AG09319 (cell line): ENCODE data around the gene NAT8L.

Source experiments
- DNase-seq: peaks from one replicate; pipeline ENCODE4 v3.0.0-alpha.2; 2010; ENCODE audit warnings: low read depth; ENCODE audit errors: extremely low read depth
- TF ChIP-seq, protein P1 (sequence below): IDR thresholded peaks from 2 replicates; pipeline ENCODE4 v1.5.1; 2011; ENCODE audit warnings: low read depth, mild to moderate bottlenecking, inconsistent platforms, low read length, moderate library complexity

NAT8L gene

DNA sequence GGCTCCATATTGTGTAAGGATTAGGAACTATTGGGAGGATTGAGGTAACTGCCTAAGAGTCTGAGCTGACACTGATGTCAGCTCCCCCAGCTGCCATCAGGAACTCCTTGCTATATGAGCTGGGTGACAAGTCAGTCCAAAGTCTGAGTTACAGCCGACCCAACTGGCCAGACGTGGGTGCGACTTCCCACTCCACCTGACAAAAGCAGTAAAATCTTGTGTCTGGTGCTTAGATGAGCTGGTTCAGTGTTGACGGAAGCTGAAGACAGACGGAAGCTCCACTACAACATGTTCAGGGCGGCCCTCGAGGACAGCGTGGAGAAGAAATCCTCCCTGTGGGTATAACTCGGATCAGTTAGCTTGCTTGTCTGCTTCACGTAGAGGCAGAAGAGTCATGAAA, 22.8 kb upstream of the NAT8L start:
- TF ChIP-seq, protein P1, sequence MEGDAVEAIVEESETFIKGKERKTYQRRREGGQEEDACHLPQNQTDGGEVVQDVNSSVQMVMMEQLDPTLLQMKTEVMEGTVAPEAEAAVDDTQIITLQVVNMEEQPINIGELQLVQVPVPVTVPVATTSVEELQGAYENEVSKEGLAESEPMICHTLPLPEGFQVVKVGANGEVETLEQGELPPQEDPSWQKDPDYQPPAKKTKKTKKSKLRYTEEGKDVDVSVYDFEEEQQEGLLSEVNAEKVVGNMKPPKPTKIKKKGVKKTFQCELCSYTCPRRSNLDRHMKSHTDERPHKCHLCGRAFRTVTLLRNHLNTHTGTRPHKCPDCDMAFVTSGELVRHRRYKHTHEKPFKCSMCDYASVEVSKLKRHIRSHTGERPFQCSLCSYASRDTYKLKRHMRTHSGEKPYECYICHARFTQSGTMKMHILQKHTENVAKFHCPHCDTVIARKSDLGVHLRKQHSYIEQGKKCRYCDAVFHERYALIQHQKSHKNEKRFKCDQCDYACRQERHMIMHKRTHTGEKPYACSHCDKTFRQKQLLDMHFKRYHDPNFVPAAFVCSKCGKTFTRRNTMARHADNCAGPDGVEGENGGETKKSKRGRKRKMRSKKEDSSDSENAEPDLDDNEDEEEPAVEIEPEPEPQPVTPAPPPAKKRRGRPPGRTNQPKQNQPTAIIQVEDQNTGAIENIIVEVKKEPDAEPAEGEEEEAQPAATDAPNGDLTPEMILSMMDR = no peak
- DNase-seq = no peak

DNA sequence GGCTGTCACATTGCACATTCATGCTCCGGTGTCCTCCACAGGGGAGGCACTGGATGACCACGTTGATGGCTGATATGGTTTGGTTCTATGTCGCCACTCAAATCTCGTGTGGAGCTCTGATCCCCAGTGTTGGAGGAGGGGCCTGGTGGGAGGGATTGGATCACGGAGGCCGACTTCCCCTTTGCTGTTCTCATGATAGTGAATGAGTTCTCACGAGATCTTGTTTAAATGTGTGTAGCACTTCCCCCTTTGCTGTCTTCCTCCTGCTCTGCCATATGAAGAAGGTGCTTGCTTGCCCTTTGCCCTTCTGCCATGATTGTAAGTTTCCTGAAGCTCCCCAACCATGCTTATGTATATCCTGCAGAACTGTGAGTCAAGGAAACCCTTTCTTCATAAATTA, 22.3 kb upstream of the NAT8L start:
- no peak for DNase-seq

DNA sequence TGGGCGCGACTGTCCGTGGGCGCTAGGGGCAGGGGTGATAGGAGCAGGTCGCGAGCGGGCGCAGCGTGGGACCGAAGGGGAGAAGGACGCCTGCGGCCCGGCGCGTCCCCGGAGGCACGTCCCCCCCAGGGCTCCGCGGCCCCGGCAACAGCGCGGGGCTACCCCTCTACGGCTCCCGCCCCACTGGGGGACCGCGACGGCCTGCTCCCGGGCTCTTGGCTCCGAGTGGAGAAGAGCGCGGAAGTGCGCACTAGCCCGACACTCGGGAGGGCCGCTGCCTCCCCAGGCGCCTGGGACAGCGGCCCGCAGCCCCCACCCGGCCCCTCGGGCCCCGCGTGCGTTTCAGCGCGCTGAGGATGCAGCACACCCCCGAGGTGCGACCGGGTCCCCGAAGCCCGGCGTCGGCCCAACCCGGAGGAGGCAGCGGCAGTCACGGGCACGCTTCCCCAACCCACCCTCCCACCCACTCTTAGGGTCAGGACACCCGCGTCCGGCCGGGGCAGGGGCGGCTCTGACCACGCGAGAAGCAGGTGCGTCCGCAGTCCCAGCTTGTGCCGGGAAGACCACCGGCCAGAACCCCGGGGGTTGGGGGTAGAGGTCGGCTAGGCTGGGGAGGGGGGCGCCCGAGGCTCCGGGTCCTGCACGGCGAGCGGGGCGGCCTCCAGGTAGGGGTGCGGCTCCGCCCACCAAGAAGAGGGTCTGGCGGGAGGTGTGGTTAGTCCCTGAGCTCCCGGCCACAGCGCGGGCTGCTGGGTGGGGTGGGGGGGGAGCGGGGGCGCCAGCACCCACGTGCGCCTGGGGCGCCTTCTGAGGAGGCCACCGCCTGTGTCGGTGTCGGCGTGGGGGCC, 18.5 kb upstream of the NAT8L start:
- TF ChIP-seq, protein P1 = no peak
- DNase-seq = no peak

More for the DNA sequence above, 22.3 kb upstream of the NAT8L start:
- TF ChIP-seq, protein P1 = no peak

DNA sequence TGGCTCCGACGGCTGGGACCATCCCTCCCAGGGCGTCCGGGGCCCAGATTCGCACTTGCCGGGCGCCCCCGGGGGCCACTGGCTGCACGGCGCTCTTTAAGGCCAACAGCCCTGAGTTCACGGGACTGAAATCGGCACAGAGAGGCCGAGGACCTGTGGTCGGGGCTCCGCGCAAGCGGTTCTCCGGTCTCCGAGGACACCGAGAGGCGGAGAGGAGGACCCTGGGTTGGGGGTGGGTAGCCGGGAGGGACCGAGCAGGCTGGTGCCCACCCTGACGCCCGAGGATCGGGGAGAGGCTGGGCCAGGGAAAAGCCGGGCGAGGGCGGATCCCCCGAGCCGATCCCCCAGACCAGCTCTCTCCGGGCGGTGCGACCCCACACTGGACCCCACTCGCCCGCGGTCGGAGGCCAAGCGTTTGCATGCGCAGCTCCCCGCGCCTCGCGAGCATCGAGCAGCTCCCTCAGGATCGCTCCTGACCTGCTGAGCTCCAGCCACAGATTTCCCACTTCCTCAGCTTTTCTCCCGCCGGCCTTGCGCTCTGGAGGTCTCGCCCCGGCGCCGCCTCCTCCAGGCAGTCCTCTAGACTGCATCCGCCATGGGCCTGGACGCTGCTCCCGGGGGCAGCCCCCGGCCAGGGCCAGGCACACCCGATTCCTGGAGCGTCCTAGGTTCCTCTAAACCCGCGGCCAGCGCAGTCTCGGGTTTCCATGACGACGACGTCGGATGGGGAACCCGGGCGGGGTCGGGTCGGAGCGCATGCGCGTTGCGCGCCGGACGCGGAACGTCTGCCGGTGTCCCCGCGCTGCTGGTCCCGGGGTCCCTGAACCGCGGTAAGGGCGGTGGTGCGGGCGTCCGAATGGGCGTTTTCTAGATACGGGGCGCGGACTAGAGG, 17.6 kb upstream of the NAT8L start:
- DNase-seq = peak; percentile 35
- TF ChIP-seq, protein P1 = no peak

DNA sequence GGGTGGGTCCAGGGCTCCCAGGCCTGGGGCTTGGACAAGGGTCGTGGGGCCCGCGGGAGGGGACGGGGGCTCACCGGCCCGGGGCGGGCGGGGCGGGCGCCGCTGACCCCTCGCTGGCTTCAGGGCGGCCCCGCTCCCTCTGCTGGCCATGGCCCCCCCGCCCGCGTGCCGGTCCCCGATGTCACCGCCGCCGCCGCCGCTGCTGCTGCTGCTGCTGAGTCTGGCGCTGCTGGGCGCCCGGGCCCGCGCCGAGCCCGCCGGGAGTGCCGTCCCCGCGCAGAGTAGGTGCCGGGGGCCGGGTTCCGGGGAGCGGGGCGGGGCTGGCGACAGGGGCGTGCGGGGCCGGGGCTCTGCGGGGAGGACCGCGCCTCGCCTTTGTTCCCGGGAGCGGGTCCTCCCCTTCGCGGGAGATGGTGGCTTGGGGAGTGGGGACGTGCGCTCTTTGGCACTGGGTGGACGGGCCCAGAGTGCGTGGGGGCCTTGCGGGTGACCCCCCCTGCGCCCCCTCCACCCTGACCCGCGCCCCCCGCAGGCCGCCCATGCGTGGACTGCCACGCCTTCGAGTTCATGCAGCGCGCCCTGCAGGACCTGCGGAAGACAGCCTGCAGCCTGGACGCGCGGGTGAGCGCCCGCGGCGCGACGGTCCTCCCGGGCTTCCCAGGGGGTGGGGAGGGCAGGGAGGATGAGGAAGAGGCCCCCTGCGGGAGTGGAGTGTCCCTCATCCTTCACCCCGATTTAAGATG, 16.8 kb upstream of the NAT8L start:
- no peak for DNase-seq
- TF ChIP-seq, protein P1 = no peak

DNA sequence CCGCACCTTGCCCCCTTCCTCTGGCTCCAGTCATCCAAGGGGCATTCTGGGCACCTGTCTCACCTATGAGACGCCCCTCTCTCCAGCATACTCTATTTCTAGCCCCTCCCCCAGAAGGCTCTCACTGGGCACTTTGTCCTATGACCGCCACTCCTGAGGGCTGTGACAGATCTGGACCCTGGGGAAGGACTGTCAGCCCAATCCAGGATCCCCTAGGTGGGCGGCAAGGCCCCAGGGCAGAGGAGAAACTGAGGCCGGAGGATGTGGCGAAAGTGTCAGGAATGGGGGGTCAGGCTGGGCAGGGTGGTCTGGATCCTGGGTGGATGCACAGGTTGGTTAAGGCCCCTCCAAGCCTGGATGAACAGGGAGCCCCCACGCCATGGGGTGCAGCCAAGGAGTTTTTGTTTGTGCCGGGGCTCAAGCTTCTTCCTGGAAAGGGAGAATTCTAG, 16.2 kb upstream of the NAT8L start:
- TF ChIP-seq, protein P1 = no peak
- no peak for DNase-seq
